Activated T-cell treated with anti-CD3 and anti-CD28 coated beads for 1 hour (primary cell): ENCODE results near the gene EMC9.

Experiments used
- DNase-seq: peaks from one replicate; pipeline ENCODE4 v3.0.0-alpha.2; 2020; ENCODE audit warnings: low read depth

The EMC9 gene

GRCh38 chr14:24149302-24149969 is 8.0 kb upstream of the EMC9 start:
- no peak for DNase-seq

- DNase-seq: no peak
Observed at GRCh38 chr14:24147761-24148428, 6.5 kb upstream of the EMC9 start.

GRCh38 chr14:24146978-24147760 is 5.8 kb upstream of the EMC9 start, which contains the start of gene RNF31:
RNF31 (plus strand) TSS chr14:24147498; CDS start chr14:24147699, 201 bp downstream.
- DNase-seq: peak; percentile 96

- peak; percentile 66 for DNase-seq
Observed at GRCh38 chr14:24146453-24146977, 5.1 kb upstream of the EMC9 start, which contains the start of gene PSME2. PSME2 (minus strand) TSS chr14:24146610; CDS start chr14:24146581, 29 bp downstream.

GRCh38 chr14:24145690-24146452 is 4.5 kb upstream of the EMC9 start:
- no peak for DNase-seq

- no peak for DNase-seq
Observed at GRCh38 chr14:24145219-24145618, 3.8 kb upstream of the EMC9 start.

GRCh38 chr14:24144451-24144850 is 3.1 kb upstream of the EMC9 start:
- no peak for DNase-seq

GRCh38 chr14:24143511-24143910 is 2.1 kb upstream of the EMC9 start:
- DNase-seq: no peak

- no peak for DNase-seq
Observed at GRCh38 chr14:24139272-24139934, 2.0 kb downstream of the EMC9 start.

- DNase-seq: no peak
Observed at GRCh38 chr14:24138396-24139271, 2.8 kb downstream of the EMC9 start.

- DNase-seq: no peak
Observed at GRCh38 chr14:24137529-24138395, 3.6 kb downstream of the EMC9 start.

- DNase-seq: no peak
Observed at GRCh38 chr14:24136684-24137528, 4.5 kb downstream of the EMC9 start.

- peak; percentile 91 for DNase-seq
Observed at GRCh38 chr14:24135834-24136683, 5.3 kb downstream of the EMC9 start, which contains the start of gene PSME1. PSME1 (plus strand) TSS chr14:24136194; CDS start chr14:24136263, 69 bp downstream.

- no peak for DNase-seq
Observed at GRCh38 chr14:24135584-24135833, 5.9 kb downstream of the EMC9 start.

- no peak for DNase-seq
Observed at GRCh38 chr14:24133735-24134134, 7.7 kb downstream of the EMC9 start.

GRCh38 chr14:24132976-24133375 is 8.4 kb downstream of the EMC9 start:
- DNase-seq: no peak

- peak; percentile 24 for DNase-seq
Observed at GRCh38 chr14:24132061-24132685, 9.2 kb downstream of the EMC9 start.
